HepG2 (cell line): Measurements from ENCODE around the gene ZNF669. TPM values are rescaled to one million over a fixed set of nuclear protein-coding genes. Genes with fewer than 3 reads are reported as not detected.
A peak's percentile ranks its signal among the peaks of the same experiment; 100 is the strongest.

Source experiments
- ARHGAP35 ChIP-seq: sonication (generic); formaldehyde crosslinking; IDR thresholded peaks from 2 replicates; pipeline ENCODE4 v1.9.0; 2022; ENCODE audit warnings: mild to moderate bottlenecking, inconsistent platforms, moderate library complexity, missing genetic modification reagents, borderline replicate concordance
- FIP1L1 ChIP-seq: fragments of 200-400 bp; formaldehyde crosslinking; IDR thresholded peaks from 2 replicates; pipeline ENCODE4 v1.6.1; 2018; ENCODE audit warnings: low read depth, mild to moderate bottlenecking, low read length, moderate library complexity, borderline replicate concordance; ENCODE audit not compliant: insufficient read depth
- GATAD1 ChIP-seq: IDR thresholded peaks from 2 replicates; pipeline ENCODE4 v1.6.1; 2016; ENCODE audit warnings: missing genetic modification reagents, missing compliant biosample characterization
- HNF4A ChIP-seq: sonication (generic); formaldehyde crosslinking; IDR thresholded peaks from 2 replicates; pipeline ENCODE4 v1.4.0; 2020; ENCODE audit warnings: missing genetic modification reagents
- KLF12 ChIP-seq: sonication (generic); formaldehyde crosslinking; IDR thresholded peaks from 2 replicates; pipeline ENCODE4 v1.4.0; 2020; ENCODE audit warnings: missing genetic modification reagents, borderline replicate concordance
- KMT2B ChIP-seq: IDR thresholded peaks from 2 replicates; pipeline ENCODE4 v1.6.1; 2016; ENCODE audit warnings: missing genetic modification reagents, missing compliant biosample characterization
- NR2F1 ChIP-seq, 2 experiments: fragments of 450-650 bp in 1 of 2; formaldehyde crosslinking in 1 of 2; IDR thresholded peaks; 2 replicates each; pipeline versions ENCODE4 v1.5.0 to v1.6.1; 2016 to 2020; ENCODE audit warnings: mild to moderate bottlenecking in 1 of 2, missing compliant biosample characterization in 1 of 2, missing genetic modification reagents in 1 of 2, moderate library complexity in 1 of 2
- PRDM15 ChIP-seq: sonication (generic); formaldehyde crosslinking; IDR thresholded peaks from 2 replicates; pipeline ENCODE4 v1.4.0; 2020; ENCODE audit warnings: missing genetic modification reagents
- RFX3 ChIP-seq: IDR thresholded peaks from 2 replicates; pipeline ENCODE4 v1.6.1; 2016; ENCODE audit warnings: missing biosample characterization, missing genetic modification reagents
- SRF ChIP-seq: IDR thresholded peaks from 2 replicates; pipeline ENCODE4 v1.6.1; 2011; ENCODE audit warnings: mild to moderate bottlenecking, low read depth, low read length, moderate library complexity
- SUZ12 ChIP-seq: fragments of 150-350 bp; IDR thresholded peaks from 2 replicates; pipeline ENCODE4 v1.6.1; 2014; ENCODE audit warnings: low read depth, low read length
- ZBTB39 ChIP-seq: sonication (generic); formaldehyde crosslinking; IDR thresholded peaks from 2 replicates; pipeline ENCODE4 v1.5.0; 2020; ENCODE audit warnings: missing genetic modification reagents
- ZFP36L1 ChIP-seq: sonication (generic); formaldehyde crosslinking; IDR thresholded peaks from 2 replicates; pipeline ENCODE4 v1.8.0; 2022; ENCODE audit warnings: mild to moderate bottlenecking, missing genetic modification reagents, moderate library complexity
- ZMYM4 ChIP-seq: sonication (generic); formaldehyde crosslinking; IDR thresholded peaks from 2 replicates; pipeline ENCODE4 v1.8.1; 2023; ENCODE audit warnings: mild to moderate bottlenecking, missing genetic modification reagents
- ZNF251 ChIP-seq: sonication (generic); formaldehyde crosslinking; IDR thresholded peaks from 2 replicates; pipeline ENCODE4 v1.9.0; 2021; ENCODE audit warnings: mild to moderate bottlenecking, missing genetic modification reagents
- ZNF274 ChIP-seq: sonication (generic); formaldehyde crosslinking; IDR thresholded peaks from 2 replicates; pipeline ENCODE4 v1.5.1; 2020; ENCODE audit warnings: mild to moderate bottlenecking, missing genetic modification reagents
- ZNF530 ChIP-seq: sonication (generic); formaldehyde crosslinking; IDR thresholded peaks from 2 replicates; pipeline ENCODE4 v1.5.0; 2020; ENCODE audit warnings: low read depth, mild to moderate bottlenecking, missing genetic modification reagents
- ZNF546 ChIP-seq: sonication (generic); formaldehyde crosslinking; conservative IDR thresholded peaks from 2 replicates; pipeline ENCODE4 v1.8.1; 2023; ENCODE audit warnings: mild to moderate bottlenecking, missing genetic modification reagents
- ZNF614 ChIP-seq: IDR thresholded peaks from 2 replicates; pipeline ENCODE4 v1.6.1; 2018; ENCODE audit warnings: missing biosample characterization, missing genetic modification reagents, inconsistent platforms, borderline replicate concordance
- ZNF749 ChIP-seq: sonication (generic); formaldehyde crosslinking; IDR thresholded peaks from 2 replicates; pipeline ENCODE4 v1.8.0; 2022; ENCODE audit warnings: mild to moderate bottlenecking, missing genetic modification reagents, moderate library complexity, borderline replicate concordance
- polyA plus RNA-seq, 8 experiments: library from polyadenylated mRNA; depleted of rRNA in 3 of 8; stranded (reverse) in 7 of 8; unstranded in 1 of 8; fragments of >200 nt; fragmentation: Illumina TruSeq in 4 of 8; extraction: Trizol in 4 of 8; gene quantifications; 2 replicates each; pipeline versions ENCODE4 v1.2.1 to v1.2.3, GENCODE V29; 2011 to 2016; ENCODE audit warnings: low read depth in 4 of 8, missing spikeins in 1 of 8, mixed read lengths in 1 of 8; ENCODE audit not compliant: insufficient read depth in 1 of 8
- total RNA-seq, 5 experiments: library from RNA; depleted of rRNA; stranded (reverse); fragments of >200 nt; fragmentation: Illumina TruSeq; extraction: Trizol; gene quantifications; 2 replicates each; pipeline ENCODE4 v1.2.3, GENCODE V29; 2016; ENCODE audit warnings: low read depth in 1 of 5
- TF ChIP-seq, protein P1 (sequence below): sonication (generic); formaldehyde crosslinking; IDR thresholded peaks from 2 replicates; pipeline ENCODE4 v1.5.0; 2020; ENCODE audit warnings: missing genetic modification reagents, mild to moderate bottlenecking, borderline replicate concordance
- TF ChIP-seq, protein P2 (sequence below): sonication (generic); formaldehyde crosslinking; IDR thresholded peaks from 2 replicates; pipeline ENCODE4 v1.4.0; 2020; ENCODE audit warnings: missing genetic modification reagents

ZNF669 gene
- total and polyA plus RNA-seq, 2 of the 13 experiments (the other 11 are each of a cell fraction or from before 2014, with no cell fraction given), result 3.1 to 14.6 TPM

DNA sequence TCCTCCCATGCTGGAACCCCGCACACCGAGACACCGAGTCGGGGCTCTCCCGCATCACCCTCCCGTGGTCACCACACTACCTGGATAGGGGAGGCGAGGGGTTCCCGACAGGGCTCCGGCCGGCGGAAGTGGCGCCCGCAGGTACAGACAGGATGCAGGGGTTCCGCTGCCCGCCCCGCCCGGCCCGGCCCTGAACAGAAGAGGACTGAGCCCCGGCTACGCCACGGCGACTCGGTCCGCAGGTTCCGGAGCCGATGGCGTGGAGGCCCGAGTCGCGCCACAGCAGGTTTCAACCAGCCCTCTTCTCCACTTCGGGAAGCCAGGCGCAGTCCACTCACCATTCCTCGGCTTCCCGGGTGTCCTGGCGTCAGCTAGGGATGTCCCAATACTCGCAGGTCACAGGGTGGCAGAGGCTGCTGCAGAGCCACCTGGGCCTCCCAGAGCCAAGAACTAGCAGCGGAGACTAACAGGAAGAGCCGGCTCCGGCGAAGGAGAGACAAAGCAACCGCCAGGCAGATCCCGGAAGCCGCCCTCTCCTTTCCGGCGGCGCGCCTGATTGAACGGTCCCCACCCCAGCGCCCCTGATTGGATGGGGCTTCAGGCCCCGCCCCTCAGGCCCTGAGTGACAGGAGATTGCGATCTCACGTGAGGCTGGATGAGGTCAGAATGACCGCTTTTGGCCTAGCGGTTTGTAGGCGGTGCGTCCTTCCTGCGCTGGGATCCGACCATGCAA lies at the start of gene ZNF669 (continued):
- TF ChIP-seq NR2F1 (CRISPR knock-in tag; IDR thresholded peaks at IDR 0.05), result no peak
- no peak for TF ChIP-seq ZNF614 (CRISPR knock-in tag)
- TF ChIP-seq, protein P1, sequence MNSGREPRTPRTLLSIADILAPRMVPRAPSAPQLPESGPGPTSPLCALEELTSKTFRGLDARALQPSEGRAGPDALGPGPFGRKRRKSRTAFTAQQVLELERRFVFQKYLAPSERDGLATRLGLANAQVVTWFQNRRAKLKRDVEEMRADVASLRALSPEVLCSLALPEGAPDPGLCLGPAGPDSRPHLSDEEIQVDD, result no peak; the same call in 1 of the 2 replicates
- no peak for TF ChIP-seq PRDM15 (CRISPR knock-in tag)
- peak; percentile 82 for TF ChIP-seq GATAD1 (CRISPR knock-in tag)
- no peak; the same call in 1 of the 2 replicates for TF ChIP-seq ARHGAP35 (CRISPR knock-in tag)
- TF ChIP-seq ZNF251 (CRISPR knock-in tag), result no peak
- no peak for TF ChIP-seq RFX3 (CRISPR knock-in tag)
- TF ChIP-seq KLF12 (CRISPR knock-in tag), result peak; percentile 24; the same call in 1 of the 2 replicates
- TF ChIP-seq, protein P2, sequence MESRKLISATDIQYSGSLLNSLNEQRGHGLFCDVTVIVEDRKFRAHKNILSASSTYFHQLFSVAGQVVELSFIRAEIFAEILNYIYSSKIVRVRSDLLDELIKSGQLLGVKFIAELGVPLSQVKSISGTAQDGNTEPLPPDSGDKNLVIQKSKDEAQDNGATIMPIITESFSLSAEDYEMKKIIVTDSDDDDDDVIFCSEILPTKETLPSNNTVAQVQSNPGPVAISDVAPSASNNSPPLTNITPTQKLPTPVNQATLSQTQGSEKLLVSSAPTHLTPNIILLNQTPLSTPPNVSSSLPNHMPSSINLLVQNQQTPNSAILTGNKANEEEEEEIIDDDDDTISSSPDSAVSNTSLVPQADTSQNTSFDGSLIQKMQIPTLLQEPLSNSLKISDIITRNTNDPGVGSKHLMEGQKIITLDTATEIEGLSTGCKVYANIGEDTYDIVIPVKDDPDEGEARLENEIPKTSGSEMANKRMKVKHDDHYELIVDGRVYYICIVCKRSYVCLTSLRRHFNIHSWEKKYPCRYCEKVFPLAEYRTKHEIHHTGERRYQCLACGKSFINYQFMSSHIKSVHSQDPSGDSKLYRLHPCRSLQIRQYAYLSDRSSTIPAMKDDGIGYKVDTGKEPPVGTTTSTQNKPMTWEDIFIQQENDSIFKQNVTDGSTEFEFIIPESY (CRISPR knock-in tag), result no peak
- TF ChIP-seq ZMYM4, result peak; percentile 91
- TF ChIP-seq FIP1L1, result no peak
- peak; percentile 50; the same call in 1 of the 2 replicates for TF ChIP-seq SRF
- 0 out of 2 replicates have a peak, but pooled peaks have one; percentile 44 for TF ChIP-seq ZNF546
- no peak for TF ChIP-seq SUZ12
- no peak for TF ChIP-seq ZFP36L1
- TF ChIP-seq HNF4A (CRISPR knock-in tag), result no peak
- no peak for TF ChIP-seq ZBTB39 (CRISPR knock-in tag)
- peak; percentile 74; the same call in 1 of the 2 replicates for TF ChIP-seq ZNF274 (CRISPR knock-in tag)
- TF ChIP-seq ZNF749 (CRISPR knock-in tag), result peak; percentile 36; the same call in 1 of the 2 replicates
- TF ChIP-seq KMT2B (CRISPR knock-in tag), result peak; percentile 84
- no peak for TF ChIP-seq ZNF530 (CRISPR knock-in tag)
